IMR-90 (cell line): ENCODE data around the gene CST2.

ENCODE experiments used
- CEBPB ChIP-seq: IDR thresholded peaks from 2 replicates; pipeline ENCODE4 v1.6.1; 2012; ENCODE audit warnings: low read depth, low read length, improper control_type of control experiment
- CTCF ChIP-seq: conservative IDR thresholded peaks from 2 replicates; pipeline ENCODE4 v1.5.1; 2012; ENCODE audit warnings: mild to moderate bottlenecking, low read depth, low read length, improper control_type of control experiment
- MAFK ChIP-seq: IDR thresholded peaks from 2 replicates; pipeline ENCODE4 v1.6.1; 2012; ENCODE audit warnings: low read depth, low read length, improper control_type of control experiment
- POLR2A ChIP-seq: IDR thresholded peaks from 2 replicates; pipeline ENCODE4 v1.6.1; 2012; ENCODE audit warnings: mild to moderate bottlenecking, low read depth, low read length
- RAD21 ChIP-seq: IDR thresholded peaks from 2 replicates; pipeline ENCODE4 v1.6.1; 2012; ENCODE audit warnings: low read length, improper control_type of control experiment

DNA sequence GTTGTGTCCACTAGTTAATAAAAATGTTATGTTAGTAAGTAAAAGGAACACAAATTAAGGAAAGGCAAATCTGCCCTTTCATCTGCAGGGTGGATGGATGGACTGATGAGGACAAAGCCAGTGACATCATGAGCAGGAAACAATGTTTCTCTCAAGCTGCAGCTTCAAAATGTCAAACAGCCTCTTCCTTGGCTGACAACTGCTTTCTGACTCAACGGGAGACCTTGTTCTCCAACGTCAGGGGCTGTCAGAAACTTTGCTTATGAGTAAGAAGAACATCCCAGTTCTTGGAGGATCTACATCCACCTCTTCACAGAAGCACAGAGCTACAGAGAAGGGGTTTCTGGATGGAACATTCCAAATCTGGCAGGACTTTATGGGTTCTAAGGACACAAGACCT lies 6.0 kb downstream of the CST2 start:
- no peak for TF ChIP-seq CEBPB
- no peak for TF ChIP-seq RAD21
- no peak for TF ChIP-seq CTCF
- no peak for TF ChIP-seq POLR2A
- TF ChIP-seq MAFK: no peak
